ENCODE measurements around the gene IGF2BP3. TPM values are rescaled to one million over a fixed set of nuclear protein-coding genes. Genes with fewer than 3 reads are reported as not detected.

The IGF2BP3 gene
- total RNA-seq, 1 experiment from 2014 or later = 11.7 TPM

GRCh38 chr7:23476286-23477156 is 6.2 kb upstream of the IGF2BP3 start:
- peaks cover 16% of the 10 kb centered on the region for H3K79me2 ChIP-seq (ENCODE audit: low read length)
- no peaks in the 10 kb centered on the region for H3K9me3 ChIP-seq (ENCODE audit: low read length)
- ATAC-seq = no peak
- no peak overlapping the region for H3K27ac ChIP-seq (ENCODE audit: low read length)
- peaks cover 24% of the 10 kb centered on the region; the same call in 1 of the 2 replicates for H3K27me3 ChIP-seq (ENCODE audit: low read length)
- peaks cover 13% of the 10 kb centered on the region for H3K4me1 ChIP-seq (ENCODE audit: insufficient read depth, low read length)
- BruUV-seq (replicated peaks) = no TSS peak
- no peak overlapping the region for H3K4me3 ChIP-seq (ENCODE audit: low read length)
- H3K9me2 ChIP-seq (replicated peaks; ENCODE audit: low read length) = no peaks in the 10 kb centered on the region
- H3K4me2 ChIP-seq (ENCODE audit: low read length) = no peak overlapping the region
- TF ChIP-seq CTCF (conservative IDR thresholded peaks at IDR 0.05; ENCODE audit: low read depth, low read length) (no peak), EZH2 (IDR thresholded peaks at IDR 0.05; ENCODE audit: low read length, unreplicated experiment) (no peak), EZH2phosphoT487 (IDR thresholded peaks at IDR 0.05; ENCODE audit: borderline replicate concordance, low read length) (no peak)
- H3K9ac ChIP-seq (ENCODE audit: low read length) = no peak overlapping the region
- CTCF ChIA-PET = no interaction called here
- no peaks in the 10 kb centered on the region for H4K20me1 ChIP-seq (ENCODE audit: low read length)
- no peaks in the 10 kb centered on the region for H3F3A ChIP-seq (ENCODE audit: low read length, unreplicated experiment)
- POLR2A ChIA-PET (ENCODE audit: unreplicated experiment) = interaction anchor here (0.5 kb wide), 1 partner anchor 295 kb away, joined by 3 read pairs; no protein-coding TSS in a partner anchor
- no peaks in the 10 kb centered on the region for H3K36me3 ChIP-seq (ENCODE audit: low read depth, low read length)
- intact Hi-C loops (cut with micrococcal nuclease) = no loop called here
- no peak for DNase-seq
- H2AFZ ChIP-seq (ENCODE audit: low read length) = no peak overlapping the region

GRCh38 chr7:23475576-23475839 is 5.2 kb upstream of the IGF2BP3 start:
- no TSS peak for BruUV-seq (replicated peaks)
- H3K4me1 ChIP-seq (ENCODE audit: insufficient read depth, low read length) = peaks cover 13% of the 10 kb centered on the region
- peak overlapping the region; percentile 63; the same call in 1 of the 2 replicates for H3K4me3 ChIP-seq (ENCODE audit: low read length)
- peak overlapping the region; percentile 70 for H3K4me2 ChIP-seq (ENCODE audit: low read length)
- no peak overlapping the region for H3K27ac ChIP-seq (ENCODE audit: low read length)
- DNase-seq (no peak), ATAC-seq (no peak)
- POLR2A ChIA-PET (ENCODE audit: unreplicated experiment) = no interaction called here
- peaks cover 24% of the 10 kb centered on the region; the same call in 1 of the 2 replicates for H3K27me3 ChIP-seq (ENCODE audit: low read length)
- H3K36me3 ChIP-seq (ENCODE audit: low read depth, low read length) = no peaks in the 10 kb centered on the region
- H4K20me1 ChIP-seq (ENCODE audit: low read length) = no peaks in the 10 kb centered on the region
- H3F3A ChIP-seq (ENCODE audit: low read length, unreplicated experiment) = no peaks in the 10 kb centered on the region
- H3K79me2 ChIP-seq (ENCODE audit: low read length) = peaks cover 17% of the 10 kb centered on the region
- no peak overlapping the region for H2AFZ ChIP-seq (ENCODE audit: low read length)
- no peaks in the 10 kb centered on the region for H3K9me3 ChIP-seq (ENCODE audit: low read length)
- CTCF ChIA-PET = no interaction called here
- no peak for TF ChIP-seq CTCF (conservative IDR thresholded peaks at IDR 0.05; ENCODE audit: low read depth, low read length)
- no peak for TF ChIP-seq EZH2phosphoT487 (IDR thresholded peaks at IDR 0.05; ENCODE audit: borderline replicate concordance, low read length)
- no peak for TF ChIP-seq EZH2 (IDR thresholded peaks at IDR 0.05; ENCODE audit: low read length, unreplicated experiment)
- peak overlapping the region; percentile 62 for H3K9ac ChIP-seq (ENCODE audit: low read length)
- intact Hi-C loops (cut with micrococcal nuclease) = no loop called here
- no peaks in the 10 kb centered on the region for H3K9me2 ChIP-seq (replicated peaks; ENCODE audit: low read length)
